Measurements from ENCODE around the gene C1QBP. TPM values are rescaled to one million over a fixed set of nuclear protein-coding genes. Genes with fewer than 3 reads are reported as not detected.

C1QBP gene
- total RNA-seq, 2 experiments from 2014 or later = 59.9 to 62.9 TPM

DNA sequence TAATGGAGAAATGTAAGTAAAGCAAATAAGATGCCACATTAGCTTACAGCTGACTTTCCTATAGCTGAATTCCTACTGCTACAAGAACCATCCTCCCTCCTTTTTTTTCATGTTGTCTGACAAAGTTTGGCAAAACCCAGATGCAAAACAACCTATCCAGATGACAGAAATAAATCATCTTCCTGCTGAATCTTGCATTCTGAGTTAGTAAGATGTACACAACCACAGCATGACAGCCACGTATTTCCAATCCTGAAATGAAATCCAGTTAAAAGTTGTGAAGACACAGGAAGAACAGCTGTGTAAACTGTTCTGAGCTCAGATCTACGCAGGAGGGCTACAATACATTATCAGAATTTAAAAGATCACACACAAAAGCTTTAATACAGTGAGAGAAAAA lies 35.0 kb upstream of the C1QBP start:
- ChIA-PET POLR2A (interaction anchor here (0.6 to 1.5 kb wide), 2 partner anchors 12 to 627 kb away, joined by 3 to 6 read pairs; partner anchors contain the start of genes DERL2 and MIS12), CTCF (interaction anchor here (2.1 kb wide), 1 partner anchor 35 kb away, joined by 6 read pairs; the partner anchor contains the start of gene C1QBP)
- TF ChIP-seq, protein P1, sequence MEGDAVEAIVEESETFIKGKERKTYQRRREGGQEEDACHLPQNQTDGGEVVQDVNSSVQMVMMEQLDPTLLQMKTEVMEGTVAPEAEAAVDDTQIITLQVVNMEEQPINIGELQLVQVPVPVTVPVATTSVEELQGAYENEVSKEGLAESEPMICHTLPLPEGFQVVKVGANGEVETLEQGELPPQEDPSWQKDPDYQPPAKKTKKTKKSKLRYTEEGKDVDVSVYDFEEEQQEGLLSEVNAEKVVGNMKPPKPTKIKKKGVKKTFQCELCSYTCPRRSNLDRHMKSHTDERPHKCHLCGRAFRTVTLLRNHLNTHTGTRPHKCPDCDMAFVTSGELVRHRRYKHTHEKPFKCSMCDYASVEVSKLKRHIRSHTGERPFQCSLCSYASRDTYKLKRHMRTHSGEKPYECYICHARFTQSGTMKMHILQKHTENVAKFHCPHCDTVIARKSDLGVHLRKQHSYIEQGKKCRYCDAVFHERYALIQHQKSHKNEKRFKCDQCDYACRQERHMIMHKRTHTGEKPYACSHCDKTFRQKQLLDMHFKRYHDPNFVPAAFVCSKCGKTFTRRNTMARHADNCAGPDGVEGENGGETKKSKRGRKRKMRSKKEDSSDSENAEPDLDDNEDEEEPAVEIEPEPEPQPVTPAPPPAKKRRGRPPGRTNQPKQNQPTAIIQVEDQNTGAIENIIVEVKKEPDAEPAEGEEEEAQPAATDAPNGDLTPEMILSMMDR (IDR thresholded peaks at IDR 0.05) = no peak
- Mint-ChIP-seq H3K4me1 (ENCODE audit: low read depth) (peaks cover 17% of the 10 kb centered on the region), H3K27me3 (no peaks in the 10 kb centered on the region), H3K9me3 (no peaks in the 10 kb centered on the region), H3K27ac (no peak overlapping the region), H3K4me3 (no peak overlapping the region), H3K36me3 (ENCODE audit: low read depth) (peaks cover 73% of the 10 kb centered on the region)
- H3K36me3 ChIP-seq (ENCODE audit: insufficient read depth, low read length) = peaks cover 63% of the 10 kb centered on the region
- no peaks in the 10 kb centered on the region for H3K9me3 ChIP-seq (ENCODE audit: control insufficient read depth in 1 of 2, insufficient read depth in 1 of 2, low read length in 2 of 2)
- H3K4me1 ChIP-seq (ENCODE audit: insufficient read depth, low read length) = peaks cover 5% of the 10 kb centered on the region
- no peak overlapping the region for H3K4me3 ChIP-seq (ENCODE audit: low read length)
- ATAC-seq (ENCODE audit: poor library complexity) (no peak), DNase-seq (no peak)
- intact Hi-C loops (cut with DNase I, micrococcal nuclease) = no loop called here
- no peaks in the 10 kb centered on the region for H3K27me3 ChIP-seq (ENCODE audit: control insufficient read depth in 1 of 2, insufficient read depth in 2 of 2, low read length in 2 of 2)
- H3K27ac ChIP-seq (ENCODE audit: low read depth in 1 of 2, low read length in 2 of 2) = no peak overlapping the region

DNA sequence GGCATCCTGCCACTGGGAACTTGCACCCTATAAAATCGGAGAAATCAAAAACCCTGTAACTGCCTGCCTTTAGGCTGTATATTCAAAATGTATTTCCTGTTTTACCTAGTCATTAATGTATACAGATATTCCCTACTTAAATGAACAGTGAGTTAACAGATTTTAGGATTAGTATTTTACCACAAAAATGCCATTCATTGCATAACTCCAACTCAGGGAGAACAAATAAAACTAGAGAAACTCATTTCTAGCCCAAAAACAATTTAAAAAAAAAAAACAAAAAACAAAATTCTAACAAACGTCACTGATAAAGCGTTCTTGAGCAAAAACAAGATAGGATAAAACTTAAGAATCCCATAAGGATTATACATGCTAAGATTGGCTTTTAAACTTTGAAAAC lies 33.6 kb upstream of the C1QBP start:
- intact Hi-C loops (cut with DNase I, micrococcal nuclease) = no loop called here
- ChIA-PET POLR2A (no interaction called here), CTCF (no interaction called here)
- H3K27ac ChIP-seq (ENCODE audit: low read depth in 1 of 2, low read length in 2 of 2) = no peak overlapping the region
- H3K4me1 Mint-ChIP-seq (ENCODE audit: low read depth) = peaks cover 26% of the 10 kb centered on the region
- H3K4me3 ChIP-seq (ENCODE audit: low read length) = no peak overlapping the region
- no peaks in the 10 kb centered on the region for H3K27me3 Mint-ChIP-seq
- H3K27me3 ChIP-seq (ENCODE audit: control insufficient read depth in 1 of 2, insufficient read depth in 2 of 2, low read length in 2 of 2) = no peaks in the 10 kb centered on the region
- TF ChIP-seq, protein P1 (IDR thresholded peaks at IDR 0.05) = no peak
- no peak overlapping the region for H3K4me3 Mint-ChIP-seq
- H3K4me1 ChIP-seq (ENCODE audit: insufficient read depth, low read length) = peaks cover 16% of the 10 kb centered on the region
- ATAC-seq (ENCODE audit: poor library complexity) (no peak), DNase-seq (no peak)
- peaks cover 50% of the 10 kb centered on the region for H3K36me3 ChIP-seq (ENCODE audit: insufficient read depth, low read length)
- peaks cover 59% of the 10 kb centered on the region for H3K36me3 Mint-ChIP-seq (ENCODE audit: low read depth)
- no peak overlapping the region for H3K27ac Mint-ChIP-seq
- H3K9me3 Mint-ChIP-seq = no peaks in the 10 kb centered on the region
- no peaks in the 10 kb centered on the region for H3K9me3 ChIP-seq (ENCODE audit: control insufficient read depth in 1 of 2, insufficient read depth in 1 of 2, low read length in 2 of 2)

DNA sequence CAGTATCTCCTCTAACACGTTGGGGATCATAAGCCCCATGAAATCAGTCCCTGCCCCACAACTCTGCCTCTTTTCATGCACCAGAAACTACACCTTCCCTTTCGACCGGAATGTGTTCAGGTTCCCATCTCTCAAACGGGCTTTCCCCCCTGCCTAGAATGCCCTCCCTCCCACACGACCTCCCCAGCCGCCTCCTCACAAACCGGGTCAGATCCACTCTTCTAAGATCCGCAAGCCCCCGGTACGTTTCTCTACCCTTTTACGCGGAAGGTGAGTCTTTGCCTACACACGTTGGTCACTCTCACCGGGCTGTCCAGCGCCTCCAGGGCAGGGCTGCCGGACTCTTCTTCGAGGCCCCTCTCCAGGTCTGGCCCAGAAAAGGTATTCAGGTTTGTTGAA lies 29.1 kb upstream of the C1QBP start:
- Histone ChIP-seq H3K9me3 (ENCODE audit: control insufficient read depth in 1 of 2, insufficient read depth in 1 of 2, low read length in 2 of 2) (no peaks in the 10 kb centered on the region), H3K27ac (ENCODE audit: low read depth in 1 of 2, low read length in 2 of 2) (no peak overlapping the region), H3K4me1 (ENCODE audit: insufficient read depth, low read length) (peaks cover 24% of the 10 kb centered on the region), H3K36me3 (ENCODE audit: insufficient read depth, low read length) (peaks cover 12% of the 10 kb centered on the region), H3K27me3 (ENCODE audit: control insufficient read depth in 1 of 2, insufficient read depth in 2 of 2, low read length in 2 of 2) (no peaks in the 10 kb centered on the region), H3K4me3 (ENCODE audit: low read length) (peak overlapping the region; percentile 86)
- peak; percentile 39 for ATAC-seq (ENCODE audit: poor library complexity)
- peak in 3 of 14 experiments; percentile 1 to 38 (median 37) for DNase-seq
- POLR2A ChIA-PET = interaction anchor here (1.2 to 2.8 kb wide), 5 partner anchors 17 to 276 kb away, joined by 3 to 33 read pairs (median 4); partner anchors contain the start of genes C1QBP, DERL2, MIS12 and NUP88
- H3K36me3 Mint-ChIP-seq (ENCODE audit: low read depth) = peaks cover 19% of the 10 kb centered on the region
- no peaks in the 10 kb centered on the region for H3K9me3 Mint-ChIP-seq
- CTCF ChIA-PET = interaction anchor here (2.2 kb wide), 1 partner anchor 29 kb away, joined by 21 read pairs; the partner anchor contains the start of gene C1QBP
- peak overlapping the region; percentile 69 for H3K4me3 Mint-ChIP-seq
- no peaks in the 10 kb centered on the region for H3K27me3 Mint-ChIP-seq
- intact Hi-C loops (cut with DNase I, micrococcal nuclease) = loop anchor here (1.0 to 2.0 kb wide), 5 partner anchors 19 to 277 kb away; partner anchors contain the start of genes C1QBP (in 1 of the 2), DERL2 (in 1 of the 2), MIS12 (in 1 of the 2) and RPAIN (in 1 of the 2)
- H3K27ac Mint-ChIP-seq = peak overlapping the region; percentile 0
- TF ChIP-seq, protein P1 (IDR thresholded peaks at IDR 0.05) = no peak
- H3K4me1 Mint-ChIP-seq (ENCODE audit: low read depth) = peaks cover 43% of the 10 kb centered on the region
